Stimulated activated CD8-positive, alpha-beta memory T cell treated with anti-CD3 and anti-CD28 coated beads, Interleukin-4, amount 100 ng/mL, for 24 hours (primary cell): ENCODE measurements around the gene ZNF219.
A peak's percentile ranks its signal among the peaks of the same experiment; 100 is the strongest.

ENCODE experiments used
- DNase-seq: peaks from one replicate; pipeline ENCODE4 v3.0.0-alpha.2; 2020; ENCODE audit warnings: low read depth

Gene ZNF219

GRCh38 chr14:21101802-21102413 is 3.5 kb upstream of the ZNF219 start:
- DNase-seq: no peak

DNA sequence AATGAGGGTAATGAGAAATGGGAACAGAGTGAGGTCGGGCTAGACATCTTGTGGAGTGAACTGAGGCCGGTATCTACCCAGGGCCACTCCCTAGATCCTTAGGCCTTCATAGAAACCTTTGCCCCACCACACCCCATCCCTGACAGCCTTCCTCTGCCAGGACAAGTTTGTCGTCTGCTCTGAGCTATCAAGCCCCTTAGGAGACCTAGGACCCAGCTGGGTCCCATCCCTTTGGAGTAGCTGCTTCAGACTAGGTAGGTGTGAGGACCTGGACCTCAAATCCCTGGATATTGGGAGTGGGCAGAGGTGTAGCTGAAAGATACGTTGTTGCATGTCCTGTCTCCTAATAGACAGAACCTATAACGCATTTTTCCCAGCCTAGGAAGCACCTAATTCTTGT is 2.5 kb upstream of the ZNF219 start, which contains the start of gene TMEM253:
TMEM253 (plus strand) TSS at position 136 of the 400 bp plus-strand sequence. CDS start 278 bp downstream, outside the sequence.
- DNase-seq: no peak

DNA sequence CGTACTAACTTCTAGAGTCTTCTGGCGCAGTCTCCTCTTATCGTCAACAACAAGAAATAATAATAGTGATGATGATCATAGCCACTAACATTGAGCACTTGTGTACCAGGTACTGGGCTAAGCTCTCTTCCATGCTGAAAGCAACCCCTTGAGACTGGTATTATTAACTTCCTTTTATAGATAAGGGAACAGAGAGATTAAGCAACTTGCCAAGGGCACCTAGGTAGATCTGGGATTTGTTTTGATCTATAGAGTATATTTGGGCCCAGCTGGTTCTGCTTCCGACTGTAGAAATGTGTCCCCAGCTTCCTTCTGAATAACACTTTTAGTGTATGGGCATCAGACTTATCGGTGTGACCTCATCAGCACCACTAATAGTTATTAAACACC is 1.1 kb upstream of the ZNF219 start:
- no peak for DNase-seq

GRCh38 chr14:21098892-21099595 is 589 bp upstream of the ZNF219 start:
- DNase-seq: no peak

DNA sequence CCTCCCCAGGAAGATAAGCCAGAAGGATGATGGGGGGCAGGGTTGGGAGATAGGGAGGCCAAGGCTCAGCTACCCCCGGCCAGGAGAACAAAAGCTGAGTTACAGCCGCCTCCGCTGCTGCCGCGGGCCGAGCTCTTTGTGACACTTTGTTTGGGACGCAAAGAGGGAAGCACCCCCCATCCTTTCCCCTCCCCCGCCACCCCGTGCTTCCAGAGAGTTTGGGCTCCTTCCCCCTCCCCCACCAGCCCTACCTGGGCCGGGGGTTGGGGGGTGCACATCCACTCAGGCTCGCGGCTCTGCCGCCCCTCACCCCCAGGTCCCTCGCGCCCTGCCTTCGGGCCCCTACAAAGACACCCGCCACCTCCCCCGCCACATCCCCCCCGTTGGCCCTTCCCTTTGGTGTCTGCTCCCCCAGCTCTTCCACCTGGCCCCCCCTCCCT is 799 bp downstream of the ZNF219 start:
- no peak for DNase-seq

GRCh38 chr14:21096978-21097635 is 1.3 kb downstream of the ZNF219 start:
- DNase-seq: no peak

- no peak for DNase-seq
Measured at GRCh38 chr14:21096438-21096837, 2.0 kb downstream of the ZNF219 start.

DNA sequence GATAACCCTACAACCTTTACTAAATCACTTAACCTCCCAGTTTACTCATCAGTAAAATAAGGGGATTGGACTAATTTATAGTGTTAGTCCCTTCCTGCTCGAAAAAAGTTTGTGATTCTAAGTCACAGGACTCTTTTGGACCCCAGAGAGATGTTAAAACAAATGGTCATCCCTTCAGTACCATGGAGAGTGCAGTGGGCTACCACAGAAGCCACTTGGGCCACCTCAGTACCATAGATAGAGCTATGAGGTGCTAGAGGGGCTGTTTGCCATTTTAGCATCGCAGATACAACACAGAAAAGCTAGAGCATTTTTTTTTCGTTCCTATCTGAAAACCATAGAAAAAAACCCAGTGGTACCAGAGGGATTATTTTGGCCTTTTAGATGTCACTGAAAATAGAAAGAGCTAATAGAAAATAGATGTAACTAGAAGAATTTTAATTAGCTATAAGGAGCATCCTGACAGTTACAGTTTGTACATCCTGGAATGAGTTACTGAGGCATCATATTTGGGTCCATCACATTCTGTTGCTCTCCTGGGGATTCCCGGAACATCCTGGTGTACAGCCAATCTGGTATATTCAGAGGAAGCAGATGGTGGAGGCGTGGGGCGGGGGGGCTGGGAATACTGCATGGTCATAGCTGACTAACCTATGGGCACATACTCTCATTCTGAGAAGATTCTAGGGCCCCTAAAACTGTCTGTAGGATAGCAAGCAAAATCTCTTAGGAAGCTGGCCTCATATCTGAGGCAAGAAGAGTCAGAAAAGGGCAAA is 2.8 kb downstream of the ZNF219 start:
- DNase-seq: no peak

DNA sequence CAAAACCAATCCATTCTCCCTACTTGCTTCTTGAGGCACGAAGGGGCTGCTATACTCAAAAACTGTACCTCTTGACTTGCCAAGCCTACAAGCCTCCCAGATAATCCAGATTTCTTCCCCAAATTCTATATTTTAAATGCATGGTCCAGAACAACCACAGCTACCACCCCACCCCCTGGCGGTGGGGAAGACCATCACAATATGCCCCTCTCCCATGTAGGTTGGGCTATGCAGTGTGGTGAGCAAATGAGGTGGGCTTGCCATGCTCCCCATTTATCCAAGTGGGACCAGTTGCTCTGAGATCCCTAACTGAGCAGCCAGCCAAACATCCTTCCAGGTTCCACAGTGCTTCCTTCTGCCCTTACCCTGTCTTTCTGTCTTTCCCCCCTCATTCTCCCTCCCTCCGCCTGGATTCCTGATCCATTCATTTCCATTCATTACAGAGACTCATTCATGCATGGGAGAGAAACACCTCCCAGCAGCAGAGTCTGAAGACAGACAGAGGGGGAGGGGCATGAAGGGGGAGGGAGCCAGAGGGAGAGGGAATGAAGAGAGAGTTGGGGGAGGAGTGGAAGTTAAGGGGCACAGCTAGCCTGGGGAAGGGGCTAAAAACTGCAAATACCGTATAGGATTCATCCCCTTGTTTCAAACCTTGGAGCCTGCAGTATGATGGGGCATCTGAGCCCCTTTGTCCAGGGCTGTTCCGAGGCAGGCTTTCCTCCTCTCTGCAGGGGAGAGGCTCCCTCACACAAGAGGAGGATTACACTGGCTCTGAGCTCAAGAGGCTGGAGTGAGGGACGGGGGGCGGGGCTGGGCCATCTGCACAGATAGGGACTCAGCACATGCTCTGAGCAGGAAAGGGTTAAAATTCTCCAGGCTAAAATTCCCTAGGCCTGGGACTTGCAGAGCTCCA is 4.4 kb downstream of the ZNF219 start:
- no peak for DNase-seq

- no peak for DNase-seq
Measured at GRCh38 chr14:21093018-21093417, 5.4 kb downstream of the ZNF219 start.

- DNase-seq: peak; percentile 82
Measured at GRCh38 chr14:21092273-21093011, 6.0 kb downstream of the ZNF219 start.

DNA sequence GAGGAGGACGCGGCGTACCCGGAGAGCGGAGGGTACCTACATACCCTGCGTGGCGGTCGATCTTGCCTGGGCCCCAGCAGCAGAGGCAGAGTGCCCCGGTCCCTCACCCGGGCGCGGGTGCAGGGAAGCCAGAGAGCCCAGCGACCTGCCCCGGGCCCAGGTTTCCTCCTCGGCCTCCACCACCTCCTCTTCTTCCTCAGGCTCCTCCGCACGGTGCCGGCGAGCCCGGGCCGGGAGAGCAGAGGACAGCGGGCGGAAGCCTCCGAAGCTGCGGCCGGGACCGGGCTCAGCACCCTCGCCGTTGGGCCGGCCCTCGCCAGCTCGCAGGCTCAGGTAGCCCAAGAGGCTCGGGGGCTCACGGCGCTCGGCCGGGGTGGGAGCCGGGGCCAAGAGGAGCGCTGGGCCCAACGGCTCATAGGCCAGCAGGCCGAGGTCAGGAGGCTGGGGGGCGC is 6.6 kb downstream of the ZNF219 start:
- no peak for DNase-seq

DNA sequence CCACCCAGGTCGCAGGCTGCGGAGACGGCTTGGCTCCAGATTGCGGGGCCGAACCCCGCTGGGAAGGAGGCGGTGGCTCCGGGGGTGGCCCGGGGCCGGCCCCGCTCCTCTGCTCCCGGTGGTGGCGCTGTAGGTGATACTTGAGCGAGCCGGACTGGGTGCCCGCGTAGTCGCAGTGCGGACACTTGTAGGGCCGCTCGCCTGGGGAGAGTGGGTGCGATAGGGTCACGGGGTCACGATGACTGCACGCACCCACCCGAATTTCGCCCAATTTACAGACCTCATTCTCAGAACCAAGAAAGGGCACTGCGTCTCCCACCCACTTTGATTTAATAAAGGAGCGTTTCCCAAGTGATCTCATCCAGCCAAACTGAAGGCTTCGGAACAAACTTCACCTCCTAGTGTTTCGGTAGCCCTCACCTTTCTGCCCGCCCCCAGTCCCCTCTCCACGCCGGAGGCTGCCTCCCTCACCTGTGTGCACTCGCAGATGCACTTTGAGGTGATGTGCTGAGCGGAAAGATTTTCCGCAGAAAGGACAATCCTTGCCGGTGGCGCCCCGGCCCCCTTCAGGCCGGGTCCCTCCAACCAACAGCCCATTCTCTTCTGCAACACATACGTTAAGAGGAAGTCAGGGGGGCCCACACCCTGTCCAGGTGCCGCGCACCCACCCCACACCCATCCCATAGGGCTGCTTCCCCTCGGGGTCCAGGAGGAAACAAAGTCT is 7.4 kb downstream of the ZNF219 start:
- no peak for DNase-seq

DNA sequence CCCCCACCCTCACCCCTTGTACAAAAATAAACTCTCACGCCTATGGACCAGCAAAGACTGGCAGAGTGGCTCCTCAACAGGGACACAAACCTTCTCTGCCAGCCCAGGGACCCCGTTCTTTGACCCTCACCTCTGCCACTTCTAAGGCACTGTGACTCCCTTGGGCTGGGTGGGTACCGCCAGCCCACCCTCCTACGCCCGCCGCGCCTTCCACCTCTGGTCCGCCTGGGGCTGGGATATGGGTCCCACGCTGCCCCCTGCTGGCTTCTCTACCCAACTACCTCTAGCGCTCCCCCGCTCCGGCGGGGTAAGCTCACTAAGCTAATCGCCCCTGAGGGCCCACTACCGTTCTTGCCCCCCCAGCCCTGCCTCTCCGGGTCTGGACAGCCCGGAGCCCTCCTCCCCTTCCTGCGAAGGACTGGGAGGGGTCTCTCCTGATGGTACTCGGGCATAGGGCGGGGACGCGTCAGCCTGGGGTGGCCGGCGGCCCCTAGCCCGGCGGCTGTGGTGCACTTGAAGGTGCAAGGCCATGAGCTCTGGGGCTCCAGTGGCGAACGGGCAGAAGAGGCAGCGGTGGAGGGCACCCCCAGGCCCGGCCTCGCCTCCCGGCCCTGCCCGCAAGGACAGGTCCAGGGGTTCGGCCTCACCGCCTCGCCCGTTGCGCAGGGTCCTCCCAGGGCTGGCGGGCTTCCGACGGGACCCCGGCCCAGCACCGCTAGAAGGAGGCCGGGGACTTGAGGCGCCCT is 8.1 kb downstream of the ZNF219 start:
- no peak for DNase-seq

DNA sequence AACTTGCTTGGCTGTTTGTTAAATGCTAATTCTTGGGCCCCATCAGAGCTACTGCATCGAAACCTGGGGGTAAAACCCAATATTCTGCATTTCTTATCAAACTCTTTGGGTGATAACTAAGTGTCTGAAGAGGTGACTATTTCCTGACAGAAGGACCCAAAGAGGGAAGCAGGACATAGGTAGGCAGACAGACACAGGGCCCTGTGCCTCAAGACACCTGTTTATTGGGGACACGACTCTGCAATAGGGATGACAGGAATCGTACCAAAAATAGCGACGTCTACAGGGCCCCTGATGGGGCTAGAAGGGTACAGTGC is 8.6 kb downstream of the ZNF219 start:
- DNase-seq: no peak

- DNase-seq: no peak
Measured at GRCh38 chr14:21089271-21089670, 9.2 kb downstream of the ZNF219 start.

DNA sequence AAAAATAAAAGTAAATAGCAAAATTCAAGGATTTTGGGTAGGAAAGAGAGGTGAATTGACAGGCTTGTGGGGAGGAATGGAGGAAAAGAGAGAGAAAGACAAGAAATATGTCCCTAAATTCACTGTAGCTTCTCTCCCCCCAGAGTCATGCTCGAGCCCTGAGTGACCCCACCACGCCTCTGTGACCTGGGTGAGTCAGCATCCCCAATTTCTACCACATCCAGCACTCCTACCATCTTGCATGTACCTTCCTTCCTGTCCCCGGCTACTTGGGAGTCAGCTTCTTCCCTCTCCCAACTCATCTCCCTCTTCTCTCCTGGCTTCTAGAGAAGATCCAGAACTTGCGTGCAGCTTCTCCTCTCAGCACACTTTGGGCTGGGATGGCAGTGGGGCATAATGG is 9.8 kb downstream of the ZNF219 start:
- no peak for DNase-seq

DNA sequence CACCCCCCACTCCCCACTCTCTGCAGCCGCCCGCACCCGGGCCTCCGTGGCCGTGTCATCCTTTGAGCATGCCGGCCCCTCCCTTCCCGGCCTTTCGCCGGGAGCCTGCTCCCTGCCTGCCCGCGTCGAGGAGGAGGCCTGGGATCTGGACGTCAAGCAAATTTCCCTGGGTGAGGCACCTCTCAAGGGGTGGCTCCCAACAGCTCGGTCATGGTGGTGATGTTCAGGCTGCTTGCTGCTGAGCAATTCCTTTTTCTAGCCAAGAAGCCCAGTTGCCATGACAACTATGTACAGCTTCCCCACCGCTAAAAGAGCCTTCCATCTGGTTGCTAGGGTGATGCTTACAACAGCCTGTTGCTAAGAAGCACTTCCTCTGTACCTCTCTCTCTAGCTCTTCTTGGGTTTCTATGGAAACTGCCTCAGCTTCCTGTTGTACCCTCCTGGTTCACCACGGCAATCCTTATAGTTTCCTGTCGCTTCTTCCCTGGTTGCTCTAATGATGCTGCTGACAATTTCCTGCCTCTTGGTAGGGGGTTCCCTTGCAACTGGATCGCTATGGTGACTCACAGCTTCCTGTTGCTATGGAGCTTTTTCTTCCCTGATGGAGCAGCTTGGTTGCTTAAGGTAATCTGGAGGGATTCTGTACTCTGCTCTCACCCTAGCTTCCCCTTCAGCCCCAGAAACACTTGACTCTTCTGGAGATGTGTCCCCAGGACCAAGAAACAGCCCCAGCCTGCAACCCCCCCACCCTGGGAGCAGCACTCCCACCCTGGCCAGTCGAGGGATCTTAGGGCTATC is 11.0 kb downstream of the ZNF219 start:
- DNase-seq: no peak

- DNase-seq: no peak
Measured at GRCh38 chr14:21086908-21087293, 11.6 kb downstream of the ZNF219 start.
